Measurements from ENCODE around the gene C1orf50.

DNA sequence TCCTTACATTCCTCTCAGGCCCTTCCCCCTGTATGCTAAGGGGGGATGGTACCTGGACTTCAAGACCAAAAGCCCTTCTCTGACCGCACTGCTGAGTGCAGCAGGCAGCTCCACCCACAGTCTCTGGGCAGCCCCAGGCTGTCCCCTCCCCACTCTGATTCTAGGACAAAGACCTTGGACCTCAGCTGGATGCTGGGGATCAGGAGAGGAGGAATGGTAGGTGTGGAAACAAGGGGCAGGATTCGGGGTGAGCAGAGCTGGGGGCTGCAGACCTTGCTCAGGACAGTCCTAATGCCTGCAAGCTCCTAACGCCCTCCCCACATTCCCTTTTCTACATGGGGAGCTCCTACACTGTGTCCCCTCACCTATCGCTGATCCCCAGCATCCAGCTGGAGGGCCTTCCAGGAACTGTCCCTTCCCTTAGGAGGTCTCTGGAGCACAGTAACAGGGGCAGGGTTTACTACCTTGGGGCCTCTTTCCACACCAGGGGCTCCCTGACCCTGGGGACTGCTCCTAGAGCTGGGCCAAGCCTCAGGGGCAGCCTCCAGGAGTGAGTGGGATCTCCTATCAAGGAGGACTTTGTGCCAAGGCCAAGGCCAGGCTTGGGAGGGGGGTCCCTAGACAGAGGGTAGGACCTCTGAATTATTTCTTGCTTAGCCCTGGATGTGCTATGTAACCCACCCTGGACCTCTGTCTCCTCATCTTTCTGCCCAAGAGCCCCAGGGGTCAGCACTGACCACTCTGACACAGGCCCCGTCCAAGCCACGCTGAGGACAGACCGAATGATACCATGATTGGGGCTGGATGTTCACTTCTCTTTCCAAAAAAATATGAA, 32.6 kb upstream of the C1orf50 start:
- TF ChIP-seq POLR2A (IDR thresholded peaks at IDR 0.05; ENCODE audit: low read depth), result no peak
- TF ChIP-seq, protein P1, sequence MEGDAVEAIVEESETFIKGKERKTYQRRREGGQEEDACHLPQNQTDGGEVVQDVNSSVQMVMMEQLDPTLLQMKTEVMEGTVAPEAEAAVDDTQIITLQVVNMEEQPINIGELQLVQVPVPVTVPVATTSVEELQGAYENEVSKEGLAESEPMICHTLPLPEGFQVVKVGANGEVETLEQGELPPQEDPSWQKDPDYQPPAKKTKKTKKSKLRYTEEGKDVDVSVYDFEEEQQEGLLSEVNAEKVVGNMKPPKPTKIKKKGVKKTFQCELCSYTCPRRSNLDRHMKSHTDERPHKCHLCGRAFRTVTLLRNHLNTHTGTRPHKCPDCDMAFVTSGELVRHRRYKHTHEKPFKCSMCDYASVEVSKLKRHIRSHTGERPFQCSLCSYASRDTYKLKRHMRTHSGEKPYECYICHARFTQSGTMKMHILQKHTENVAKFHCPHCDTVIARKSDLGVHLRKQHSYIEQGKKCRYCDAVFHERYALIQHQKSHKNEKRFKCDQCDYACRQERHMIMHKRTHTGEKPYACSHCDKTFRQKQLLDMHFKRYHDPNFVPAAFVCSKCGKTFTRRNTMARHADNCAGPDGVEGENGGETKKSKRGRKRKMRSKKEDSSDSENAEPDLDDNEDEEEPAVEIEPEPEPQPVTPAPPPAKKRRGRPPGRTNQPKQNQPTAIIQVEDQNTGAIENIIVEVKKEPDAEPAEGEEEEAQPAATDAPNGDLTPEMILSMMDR (IDR thresholded peaks at IDR 0.05), result no peak
